CD4-positive, alpha-beta memory T cell (primary cell): ENCODE results near the gene RAB3IP. TPM values are rescaled to one million over a fixed set of nuclear protein-coding genes. Genes with fewer than 3 reads are reported as not detected.
"Not testable (repeated sequence)": the region's sequence is repeated elsewhere in the genome, so short reads cannot be mapped to it uniquely, and the experiment has no call there.

ENCODE experiments used
- CTCF ChIA-PET: fragments of 350-600 bp; sonication (Branson Sonifier 250); formaldehyde crosslinking; loops from one replicate; lab custom pipeline; 2021; ENCODE audit warnings: inconsistent platforms; ENCODE audit not compliant: partially characterized antibody; lab: Charles Lee
- POLR2A ChIA-PET: fragments of 350-600 bp; sonication (Branson Sonifier 250); formaldehyde crosslinking; loops from one replicate; lab custom pipeline; 2021; ENCODE audit not compliant: partially characterized antibody; lab: Charles Lee
- DNase-seq, 5 donors: peaks; one replicate each; pipeline versions ENCODE4 v3.0.0 to v3.0.0-alpha.2; 2020 to 2022; ENCODE audit warnings: mixed read lengths in 1 of 5
- H3K27ac ChIP-seq: one replicate; pipeline ENCODE4 v1.7.0; 2013; ENCODE audit warnings: low read depth, low read length
- H3K27me3 ChIP-seq: 2 replicates; pipeline ENCODE4 v1.7.0; 2013; ENCODE audit warnings: mild to moderate bottlenecking, low read length, moderate library complexity; ENCODE audit not compliant: insufficient read depth
- H3K36me3 ChIP-seq: 2 replicates; pipeline ENCODE4 v1.7.0; 2013; ENCODE audit warnings: mild to moderate bottlenecking, low read length, moderate library complexity; ENCODE audit not compliant: insufficient read depth
- H3K4me1 ChIP-seq: 2 replicates; pipeline ENCODE4 v1.7.0; 2013; ENCODE audit warnings: mild to moderate bottlenecking, low read length, moderate library complexity; ENCODE audit not compliant: insufficient read depth
- H3K4me3 ChIP-seq, 2 donors: one replicate each; pipeline ENCODE4 v1.7.0; 2013; ENCODE audit warnings: low read length in 2 of 2, mild to moderate bottlenecking in 1 of 2
- H3K9me3 ChIP-seq, 2 donors: one replicate each; pipeline ENCODE4 v1.7.0; 2013; ENCODE audit warnings: low read length in 2 of 2, control low read depth in 1 of 2; ENCODE audit not compliant: control insufficient read depth in 1 of 2
- H3K27ac Mint-ChIP-seq, 7 donors: one replicate each; pipeline ENCODE4 v1.8.0; 2020 to 2021; ENCODE audit warnings: mixed read lengths in 7 of 7, mild to moderate bottlenecking in 6 of 7, inconsistent platforms in 3 of 7, moderate library complexity in 3 of 7
- H3K27me3 Mint-ChIP-seq, 2 donors: one replicate each; pipeline ENCODE4 v1.8.0; 2020 to 2021; ENCODE audit warnings: mixed read lengths in 2 of 2
- H3K36me3 Mint-ChIP-seq, 2 donors: one replicate each; pipeline ENCODE4 v1.8.0; 2020 to 2021; ENCODE audit warnings: mixed read lengths in 2 of 2, inconsistent platforms in 1 of 2, mild to moderate bottlenecking in 1 of 2
- H3K4me1 Mint-ChIP-seq, 4 donors: one replicate each; pipeline ENCODE4 v1.8.0; 2020 to 2021; ENCODE audit warnings: mixed read lengths in 4 of 4, mild to moderate bottlenecking in 1 of 4
- H3K4me3 Mint-ChIP-seq, 8 donors: one replicate each; pipeline ENCODE4 v1.8.0; 2020 to 2021; ENCODE audit warnings: mixed read lengths in 8 of 8, mild to moderate bottlenecking in 7 of 8, moderate library complexity in 6 of 8, inconsistent platforms in 3 of 8
- H3K9me3 Mint-ChIP-seq, 8 donors: one replicate each; pipeline ENCODE4 v1.8.0; 2020 to 2021; ENCODE audit warnings: mixed read lengths in 8 of 8, mild to moderate bottlenecking in 5 of 8, inconsistent platforms in 3 of 8, moderate library complexity in 1 of 8
- intact Hi-C: fragments of 100-400 bp; cut with micrococcal nuclease; formaldehyde crosslinking; loops from one replicate; pipeline ENCODE4 v1.15.1; 2023
- polyA plus RNA-seq, 2 donors: library from polyadenylated mRNA; unstranded; fragments of 300-500 nt; fragmentation: Illumina TruSeq; gene quantifications; one replicate each; pipeline ENCODE4 v1.2.3, GENCODE V29; 2021
- total RNA-seq, 2 experiments: library from RNA; stranded (reverse); gene quantifications; one replicate each; pipeline ENCODE4 v1.2.3, GENCODE V29; 2021

The RAB3IP gene
- total and polyA plus RNA-seq, 4 experiments from 2014 or later: 33.1 to 43.8 (median 39.5) TPM

- H3K36me3 Mint-ChIP-seq: no peaks in the 10 kb centered on the region
- POLR2A ChIA-PET: no interaction called here
Observed at GRCh38 chr12:69844836-69845235, 106.2 kb downstream of the RAB3IP start.

GRCh38 chr12:69846976-69847375, 108.3 kb downstream of the RAB3IP start:
- intact Hi-C loops: no loop called here
- Mint-ChIP-seq H3K36me3 (no peaks in the 10 kb centered on the region), H3K4me3 (no peak overlapping the region), H3K9me3 (no peaks in the 10 kb centered on the region), H3K27ac (no peak overlapping the region), H3K4me1 (no peaks in the 10 kb centered on the region), H3K27me3 (peaks cover 0 to 16% of the 10 kb centered on the region in 2 donors)
- POLR2A ChIA-PET: no interaction called here
- Histone ChIP-seq H3K9me3 (no peaks in the 10 kb centered on the region), H3K27me3 (no peaks in the 10 kb centered on the region), H3K4me3 (no peak overlapping the region), H3K4me1 (no peaks in the 10 kb centered on the region), H3K36me3 (no peaks in the 10 kb centered on the region), H3K27ac (no peak overlapping the region)
- DNase-seq: no peak
- CTCF ChIA-PET: no interaction called here

More at GRCh38 chr12:69844836-69845235, 106.2 kb downstream of the RAB3IP start:
- no peaks in the 10 kb centered on the region for H3K27me3 ChIP-seq
- H3K4me3 Mint-ChIP-seq: no peak overlapping the region
- no peaks in the 10 kb centered on the region for H3K9me3 ChIP-seq
- H3K4me3 ChIP-seq: no peak overlapping the region
- intact Hi-C loops: no loop called here
- H3K27me3 Mint-ChIP-seq: peaks cover 8 to 15% of the 10 kb centered on the region in 2 donors
- H3K4me1 Mint-ChIP-seq: no peaks in the 10 kb centered on the region
- H3K4me1 ChIP-seq: no peaks in the 10 kb centered on the region
- CTCF ChIA-PET: no interaction called here
- no peaks in the 10 kb centered on the region for H3K9me3 Mint-ChIP-seq
- DNase-seq: no peak
- no peak overlapping the region for H3K27ac ChIP-seq
- no peak overlapping the region for H3K27ac Mint-ChIP-seq
- no peaks in the 10 kb centered on the region for H3K36me3 ChIP-seq

- Mint-ChIP-seq H3K4me1 (no peaks in the 10 kb centered on the region), H3K36me3 (no peaks in the 10 kb centered on the region), H3K9me3 (peaks cover 0 to 14% (median 9%) of the 10 kb centered on the region in 8 donors), H3K27me3 (peaks cover 0 to 10% of the 10 kb centered on the region in 2 donors), H3K27ac (no peak overlapping the region), H3K4me3 (no peak overlapping the region)
- intact Hi-C loops: no loop called here
- H3K36me3 ChIP-seq: no peaks in the 10 kb centered on the region
- POLR2A ChIA-PET: no interaction called here
- DNase-seq: no peak
- H3K9me3 ChIP-seq: no peaks in the 10 kb centered on the region
- no peaks in the 10 kb centered on the region for H3K27me3 ChIP-seq
- CTCF ChIA-PET: no interaction called here
- H3K4me1 ChIP-seq: no peaks in the 10 kb centered on the region
- no peak overlapping the region for H3K4me3 ChIP-seq
- H3K27ac ChIP-seq: no peak overlapping the region
Observed at GRCh38 chr12:69851976-69852375, 113.3 kb downstream of the RAB3IP start.

GRCh38 chr12:69853176-69853961, 114.7 kb downstream of the RAB3IP start:
- H3K4me1 Mint-ChIP-seq, DNase-seq, H3K27ac Mint-ChIP-seq, H3K4me3 Mint-ChIP-seq, H3K4me3 ChIP-seq, H3K27ac ChIP-seq, H3K27me3 ChIP-seq, H3K4me1 ChIP-seq, H3K27me3 Mint-ChIP-seq, intact Hi-C loops, POLR2A ChIA-PET, H3K36me3 ChIP-seq, H3K9me3 ChIP-seq, H3K36me3 Mint-ChIP-seq, CTCF ChIA-PET: not testable (repeated sequence)
- peaks cover 0 to 17% (median 10%) of the 10 kb centered on the region in 8 donors for H3K9me3 Mint-ChIP-seq

GRCh38 chr12:69866698-69867097, 128.0 kb downstream of the RAB3IP start:
- no peak overlapping the region for H3K27ac ChIP-seq
- H3K9me3 ChIP-seq: no peaks in the 10 kb centered on the region
- no peak overlapping the region for H3K4me3 ChIP-seq
- CTCF ChIA-PET: interaction anchor here (1.5 to 1.8 kb wide), 3 partner anchors 10 to 37 kb away, joined by 3 to 7 read pairs (median 6); no protein-coding TSS in a partner anchor
- H3K4me1 ChIP-seq: no peaks in the 10 kb centered on the region
- no peaks in the 10 kb centered on the region for H3K27me3 ChIP-seq
- no peak overlapping the region for H3K27ac Mint-ChIP-seq
- peaks cover 2 to 13% of the 10 kb centered on the region in 2 donors for H3K27me3 Mint-ChIP-seq
- no peaks in the 10 kb centered on the region for H3K4me1 Mint-ChIP-seq
- intact Hi-C loops: no loop called here
- H3K9me3 Mint-ChIP-seq: peaks cover 0 to 8% (median under 1%) of the 10 kb centered on the region in 8 donors
- no peaks in the 10 kb centered on the region for H3K36me3 Mint-ChIP-seq
- no peaks in the 10 kb centered on the region for H3K36me3 ChIP-seq
- DNase-seq: no peak
- POLR2A ChIA-PET: no interaction called here
- no peak overlapping the region for H3K4me3 Mint-ChIP-seq

- Mint-ChIP-seq H3K36me3 (no peaks in the 10 kb centered on the region), H3K9me3 (peaks cover 0 to 3% (median 0%) of the 10 kb centered on the region in 8 donors), H3K27me3 (peaks cover 6 to 11% of the 10 kb centered on the region in 2 donors), H3K4me1 (no peaks in the 10 kb centered on the region), H3K4me3 (no peak overlapping the region), H3K27ac (no peak overlapping the region)
- Histone ChIP-seq H3K27me3 (no peaks in the 10 kb centered on the region), H3K4me3 (no peak overlapping the region), H3K27ac (no peak overlapping the region), H3K9me3 (no peaks in the 10 kb centered on the region), H3K4me1 (no peaks in the 10 kb centered on the region), H3K36me3 (no peaks in the 10 kb centered on the region)
- intact Hi-C loops: no loop called here
- no peak for DNase-seq
- ChIA-PET POLR2A (no interaction called here), CTCF (interaction anchor here (2.5 kb wide), 1 partner anchor 11 kb away, joined by 14 read pairs; no protein-coding TSS in a partner anchor)
Observed at GRCh38 chr12:69868695-69869094, 130.0 kb downstream of the RAB3IP start.

GRCh38 chr12:69872804-69873203, 134.1 kb downstream of the RAB3IP start:
- DNase-seq: no peak
- no peaks in the 10 kb centered on the region for H3K4me1 ChIP-seq
- H3K27ac Mint-ChIP-seq: no peak overlapping the region
- H3K36me3 Mint-ChIP-seq: no peaks in the 10 kb centered on the region
- H3K4me3 ChIP-seq: no peak overlapping the region
- no peaks in the 10 kb centered on the region for H3K36me3 ChIP-seq
- H3K27me3 Mint-ChIP-seq: peaks cover 4 to 13% of the 10 kb centered on the region in 2 donors
- CTCF ChIA-PET: no interaction called here
- no peaks in the 10 kb centered on the region for H3K9me3 ChIP-seq
- intact Hi-C loops: no loop called here
- H3K9me3 Mint-ChIP-seq: no peaks in the 10 kb centered on the region
- POLR2A ChIA-PET: no interaction called here
- H3K4me1 Mint-ChIP-seq: no peaks in the 10 kb centered on the region
- H3K27me3 ChIP-seq: no peaks in the 10 kb centered on the region
- no peak overlapping the region for H3K27ac ChIP-seq
- H3K4me3 Mint-ChIP-seq: no peak overlapping the region
